Bone marrow (tissue), 2 donors: ENCODE data around the gene GDPD4.

Experiments used
- DNase-seq, 2 donors: peaks; one replicate each; lab custom pipeline; 2025; lab: John Stamatoyannopoulos, UW

The GDPD4 gene

GRCh38 chr11:77233011-77233410, 68.5 kb downstream of the GDPD4 start:
- DNase-seq, result no peak

GRCh38 chr11:77232242-77232641, 69.2 kb downstream of the GDPD4 start:
- no peak for DNase-seq

- no peak for DNase-seq
Measured at GRCh38 chr11:77231800-77232199, 69.7 kb downstream of the GDPD4 start.

GRCh38 chr11:77230878-77231605, 70.4 kb downstream of the GDPD4 start:
- no peak for DNase-seq

DNA sequence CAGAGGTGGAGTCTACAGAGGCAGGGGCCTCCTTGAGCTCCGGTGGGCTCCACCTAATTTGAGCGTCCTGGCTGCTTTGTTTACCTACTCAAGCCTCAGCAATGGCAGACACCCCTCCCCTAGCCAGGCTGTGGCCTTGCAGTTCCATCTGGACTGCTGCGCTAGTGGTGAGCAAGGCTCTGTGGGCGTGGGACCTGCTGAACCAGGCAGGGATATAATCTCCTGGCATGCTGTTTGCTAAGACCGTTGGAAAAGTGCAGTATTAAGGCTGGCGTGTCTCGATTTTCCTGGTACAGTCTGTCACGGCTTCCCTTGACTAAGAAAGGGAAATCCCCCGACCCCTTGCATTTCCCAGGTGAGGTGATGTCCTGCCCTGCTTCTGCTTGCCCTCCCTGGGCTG, 77.7 kb downstream of the GDPD4 start:
- no peak for DNase-seq

DNA sequence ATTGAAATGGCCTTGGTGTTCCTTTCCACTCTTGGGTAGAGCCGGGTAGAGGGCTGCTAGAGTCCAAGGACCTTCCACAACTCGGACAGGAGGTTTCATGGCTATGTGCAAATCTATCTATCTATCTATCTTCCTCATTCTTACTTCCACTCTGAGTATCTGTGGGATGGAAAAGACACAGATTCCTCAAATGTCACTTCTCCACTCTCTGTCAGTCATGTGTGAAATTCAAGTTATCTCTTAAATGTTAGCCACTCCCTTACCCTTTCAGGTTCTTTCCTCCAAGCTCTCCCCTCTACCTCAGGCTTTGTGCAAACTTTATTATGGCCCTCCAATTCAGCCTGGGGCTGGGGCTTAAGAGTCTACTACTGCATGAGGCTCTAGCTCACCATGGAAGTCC, 84.3 kb downstream of the GDPD4 start:
- no peak for DNase-seq

- no peak for DNase-seq
Measured at GRCh38 chr11:77215106-77215505, 86.4 kb downstream of the GDPD4 start.

DNA sequence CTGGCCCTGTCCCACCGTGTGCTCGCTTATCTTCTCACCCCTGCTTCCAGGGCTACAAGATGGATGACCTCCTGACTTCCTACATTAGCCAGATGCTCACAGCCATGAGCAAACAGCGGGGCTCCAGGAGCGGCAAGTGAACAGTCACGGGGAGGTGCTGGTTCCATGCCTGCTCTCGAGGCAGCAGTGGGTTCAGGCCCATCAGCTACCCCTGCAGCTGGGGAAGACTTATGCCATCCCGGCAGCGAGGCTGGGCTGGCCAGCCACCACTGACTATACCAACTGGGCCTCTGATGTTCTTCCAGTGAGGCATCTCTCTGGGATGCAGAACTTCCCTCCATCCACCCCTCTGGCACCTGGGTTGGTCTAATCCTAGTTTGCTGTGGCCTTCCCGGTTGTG, 86.9 kb downstream of the GDPD4 start:
- no peak for DNase-seq

GRCh38 chr11:77213589-77214428, 87.7 kb downstream of the GDPD4 start:
- DNase-seq, result no peak

- DNase-seq, result no peak
Measured at GRCh38 chr11:77213029-77213579, 88.4 kb downstream of the GDPD4 start.

DNA sequence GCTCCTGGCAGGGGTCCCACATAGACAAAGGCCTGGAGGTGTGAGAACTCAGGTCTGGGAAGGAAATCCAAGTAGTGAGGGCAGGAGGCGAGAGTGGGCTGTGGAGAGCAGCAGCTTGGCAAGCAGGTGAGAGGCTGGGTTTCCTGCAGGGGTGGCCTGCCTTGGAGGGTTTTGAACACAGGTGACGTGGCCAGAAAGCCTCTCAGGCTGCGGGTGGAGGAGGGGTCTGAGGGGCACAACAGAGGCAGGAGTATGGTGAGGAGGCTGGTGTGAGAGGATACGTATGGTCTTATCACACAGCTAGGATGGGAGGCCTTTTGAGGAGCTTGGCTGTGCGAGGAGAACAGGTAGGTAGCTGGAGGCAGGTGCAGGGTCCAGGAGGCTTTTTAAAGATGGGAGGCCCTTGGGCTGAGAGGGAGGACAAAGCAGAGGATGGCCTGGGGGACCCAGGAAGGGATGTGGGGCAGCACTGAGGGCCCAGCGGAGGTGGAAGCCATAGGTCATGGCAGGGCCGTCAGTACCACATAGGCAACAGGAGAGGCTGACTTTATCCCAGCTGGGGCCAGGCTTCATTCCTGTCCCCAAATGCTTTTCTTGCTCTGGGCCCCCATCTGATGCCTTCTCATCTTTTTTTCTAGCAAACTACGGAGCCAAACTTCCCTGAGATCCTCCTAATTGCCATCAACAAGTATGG, 89.0 kb downstream of the GDPD4 start:
- DNase-seq, result no peak

- DNase-seq, result no peak
Measured at GRCh38 chr11:77211594-77212251, 89.8 kb downstream of the GDPD4 start.

GRCh38 chr11:77211040-77211451, 90.4 kb downstream of the GDPD4 start:
- no peak for DNase-seq

DNA sequence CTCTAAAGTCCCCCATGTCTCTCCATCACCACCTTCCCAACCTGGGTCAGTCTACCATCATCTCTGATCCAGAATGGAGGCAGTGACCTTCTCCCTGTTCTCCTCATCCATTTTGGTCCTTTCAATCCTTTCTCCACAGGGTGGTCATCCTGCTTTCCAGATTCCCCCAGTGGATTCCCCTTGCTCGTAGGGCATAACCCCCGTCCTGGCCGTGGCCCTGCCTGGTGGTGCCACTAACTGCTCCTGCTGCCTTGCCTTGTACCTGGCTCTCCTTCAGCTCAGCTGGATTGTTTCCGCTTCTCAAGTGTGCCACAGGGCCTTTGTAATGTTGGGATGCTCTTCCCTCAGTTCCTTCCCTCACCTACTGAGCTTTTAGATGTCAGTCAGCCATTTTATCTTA, 91.8 kb downstream of the GDPD4 start:
- DNase-seq, result no peak

GRCh38 chr11:77208535-77208934, 93.0 kb downstream of the GDPD4 start:
- no peak for DNase-seq

DNA sequence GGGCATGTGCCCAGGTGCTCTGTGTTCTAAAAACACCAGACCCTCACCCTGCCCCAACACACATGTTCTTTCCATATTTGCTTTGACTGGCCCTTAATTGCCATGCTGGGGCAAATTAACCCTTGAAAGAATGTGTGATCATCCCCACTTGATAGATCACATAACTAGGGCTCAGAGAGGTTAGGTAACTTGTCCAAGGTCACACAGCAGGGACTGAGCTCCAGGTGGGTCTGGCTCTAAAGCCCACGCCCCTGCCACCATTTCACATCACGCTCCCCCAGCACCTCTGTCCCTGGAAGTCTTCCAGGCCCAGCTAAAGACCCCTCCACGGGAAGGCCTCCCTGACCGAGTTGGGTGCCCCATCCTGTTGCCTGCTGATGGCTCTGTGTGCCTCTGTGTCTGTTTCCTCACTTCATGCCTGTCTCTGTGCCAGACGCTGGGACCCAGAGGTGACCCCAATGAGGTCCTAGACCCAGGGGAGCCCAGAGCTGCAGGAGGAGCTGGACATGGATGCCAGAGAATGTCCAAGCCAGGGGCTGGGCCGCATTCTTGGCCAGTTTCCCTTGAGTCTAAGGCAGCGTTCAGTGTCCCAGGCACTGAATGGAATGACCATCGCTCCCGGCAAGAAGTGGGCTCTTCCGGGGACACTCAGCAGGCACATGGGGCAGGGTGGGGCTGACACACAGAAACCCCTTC, 93.7 kb downstream of the GDPD4 start:
- no peak for DNase-seq

DNA sequence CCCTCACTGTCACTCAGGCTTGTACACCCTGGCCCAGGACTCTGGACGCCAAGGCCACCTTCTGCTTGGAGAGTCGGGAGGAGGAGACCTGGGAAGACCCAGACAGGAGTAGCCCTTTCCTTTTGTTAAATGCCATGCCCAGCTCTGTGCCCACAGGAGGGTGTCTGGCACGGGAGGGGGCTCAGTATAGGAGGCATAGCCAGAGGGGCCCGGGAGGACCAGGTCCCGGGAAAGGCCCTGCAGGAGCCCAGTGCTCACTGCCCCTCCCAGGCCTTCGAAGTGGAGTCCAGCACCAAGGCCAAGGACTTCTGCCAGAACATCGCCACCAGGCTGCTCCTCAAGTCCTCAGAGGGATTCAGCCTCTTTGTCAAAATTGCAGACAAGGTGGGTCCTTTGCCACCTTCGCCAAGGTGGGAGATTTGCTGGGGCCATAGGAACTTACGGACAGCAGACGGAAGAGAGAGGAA, 94.4 kb downstream of the GDPD4 start:
- DNase-seq, result no peak

DNA sequence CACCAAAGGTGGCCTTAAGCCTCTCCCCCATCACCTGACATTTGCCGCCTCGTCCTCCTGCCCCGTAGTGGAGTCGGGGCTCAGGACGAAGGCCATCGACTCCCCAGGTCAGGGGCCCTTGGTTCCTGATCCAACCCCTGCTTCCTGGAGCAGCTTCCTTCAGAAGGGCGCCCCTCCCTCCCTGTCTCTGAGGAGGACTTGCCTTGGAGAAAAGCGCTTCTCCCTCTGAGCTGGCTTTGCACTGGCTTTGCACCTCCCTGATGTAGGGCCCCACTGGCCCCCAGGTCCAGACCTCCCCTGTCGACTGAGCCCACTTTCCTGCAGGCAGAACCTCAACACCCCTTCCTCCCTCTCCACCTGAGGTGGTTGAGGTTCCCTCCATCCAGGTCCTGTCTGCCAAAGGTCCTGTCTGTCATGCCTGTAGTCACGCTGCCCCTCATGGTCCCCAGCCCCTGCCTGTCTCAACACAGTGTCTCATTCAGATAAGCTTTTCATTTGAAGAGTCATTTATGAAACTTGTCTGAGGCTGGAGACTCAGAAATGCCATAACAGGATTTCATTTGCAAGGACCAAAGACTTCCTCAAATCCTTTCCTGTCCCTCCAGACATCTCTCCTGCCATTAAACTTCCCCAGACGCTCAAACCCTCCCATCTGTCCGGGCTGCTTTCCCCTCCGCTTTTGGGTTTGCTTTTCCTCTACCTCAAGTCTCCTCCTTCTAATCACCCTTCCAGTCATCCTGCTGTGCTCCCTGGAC, 95.0 kb downstream of the GDPD4 start:
- DNase-seq, result no peak

GRCh38 chr11:77205467-77206263, 95.8 kb downstream of the GDPD4 start:
- DNase-seq, result no peak
